ENCODE measurements around the gene ELMO1. TPM values are rescaled to one million over a fixed set of nuclear protein-coding genes. Genes with fewer than 3 reads are reported as not detected.

ELMO1 gene
- total and polyA plus RNA-seq, 10 of the 15 experiments (the other 5 are each of a cell fraction or from before 2014, with no cell fraction given) = 22.6 to 85.9 (median 56.6) TPM

- Histone ChIP-seq H3K9ac (ENCODE audit: control insufficient read depth, insufficient read depth, low read length) (no peak overlapping the region), H2AFZ (ENCODE audit: control insufficient read depth, low read depth, low read length) (no peak overlapping the region), H3K36me3 (ENCODE audit: control insufficient read depth in 2 of 2, insufficient read depth in 2 of 2, low read length in 1 of 2) (no peaks in the 10 kb centered on the region), H3K4me3 (no peak overlapping the region), H3K9me3 (replicated peaks; ENCODE audit: control insufficient read depth, insufficient read depth, low read length) (no peaks in the 10 kb centered on the region), H3K79me2 (ENCODE audit: control insufficient read depth, insufficient read depth, low read length) (no peaks in the 10 kb centered on the region), H3K4me2 (ENCODE audit: control insufficient read depth, insufficient read depth) (no peak overlapping the region), H3K27ac (ENCODE audit: control insufficient read depth, insufficient read depth) (no peak overlapping the region), H4K20me1 (ENCODE audit: control insufficient read depth, insufficient read depth) (no peaks in the 10 kb centered on the region), H3K4me1 (ENCODE audit: control insufficient read depth, insufficient read depth, low read length) (no peaks in the 10 kb centered on the region), H3K27me3 (replicated peaks in 1 of 2; ENCODE audit: control insufficient read depth in 2 of 2, insufficient read depth in 2 of 2, low read length in 1 of 2) (no peaks in the 10 kb centered on the region)
- no peak for DNase-seq (ENCODE audit: low read depth, low spot score)
- RAD21 ChIA-PET (ENCODE audit: unreplicated experiment) = no interaction called here
- no peak for FAIRE-seq
- no TSS peak for BruUV-seq (replicated peaks)
- ATAC-seq = no peak
- POLR2A ChIA-PET = no interaction called here
- SMC1A ChIA-PET (ENCODE audit: uncharacterized antibody, unreplicated experiment) = no interaction called here
- intact Hi-C loops (cut with micrococcal nuclease; ENCODE audit: unreplicated experiment) = no loop called here
- CTCF ChIA-PET = no interaction called here
- 76% methylated on average over 5 of the region's 5 CpGs for WGBS (ENCODE audit: insufficient coverage, insufficient replicate concordance, low lambda C conversion rate, missing lambda C conversion rate)
- TF ChIP-seq ASH2L (IDR thresholded peaks at IDR 0.05; ENCODE audit: borderline replicate concordance, low read depth) (no peak), MLLT1 (IDR thresholded peaks at IDR 0.05) (no peak), NR2F1 (conservative IDR thresholded peaks at IDR 0.05) (no peak), IRF5 (IDR thresholded peaks at IDR 0.05; ENCODE audit: borderline replicate concordance) (no peak), TCF3 (IDR thresholded peaks at IDR 0.05; ENCODE audit: borderline replicate concordance, insufficient read depth, low read depth, low read length) (no peak), KDM1A (IDR thresholded peaks at IDR 0.05; ENCODE audit: borderline replicate concordance) (no peak), ZNF687 (IDR thresholded peaks at IDR 0.05) (no peak), TAF1 (IDR thresholded peaks at IDR 0.05; ENCODE audit: borderline replicate concordance, low read depth, low read length) (no peak), CBX3 (IDR thresholded peaks at IDR 0.05; ENCODE audit: borderline replicate concordance, low read depth) (no peak), TARDBP (IDR thresholded peaks at IDR 0.05; ENCODE audit: borderline replicate concordance) (no peak), DPF2 (IDR thresholded peaks at IDR 0.05) (no peak), CREM (IDR thresholded peaks at IDR 0.05; ENCODE audit: low read depth) (no peak), RCOR1 (conservative IDR thresholded peaks at IDR 0.05; ENCODE audit: low read depth, low read length) (no peak), HDGF (IDR thresholded peaks at IDR 0.05) (no peak), ZBTB11 (CRISPR knock-in tag; IDR thresholded peaks at IDR 0.05) (no peak)
- in situ Hi-C loops (cut with MboI) = no loop called here
Observed at GRCh38 chr7:37162106-37162505, 286.6 kb downstream of the ELMO1 start.

Data from GM12878 (cell line).